ENCODE results near the gene PAX7. TPM values are rescaled to one million over a fixed set of nuclear protein-coding genes. Genes with fewer than 3 reads are reported as not detected.

The PAX7 gene
- total RNA-seq, 1 donor from 2014 or later: not detected

GRCh38 chr1:18697541-18697940, 66.9 kb downstream of the PAX7 start:
- DNase-seq (ENCODE audit: low read depth): no peak

- DNase-seq (ENCODE audit: low read depth): no peak
Measured at GRCh38 chr1:18700530-18700929, 69.9 kb downstream of the PAX7 start.

DNA sequence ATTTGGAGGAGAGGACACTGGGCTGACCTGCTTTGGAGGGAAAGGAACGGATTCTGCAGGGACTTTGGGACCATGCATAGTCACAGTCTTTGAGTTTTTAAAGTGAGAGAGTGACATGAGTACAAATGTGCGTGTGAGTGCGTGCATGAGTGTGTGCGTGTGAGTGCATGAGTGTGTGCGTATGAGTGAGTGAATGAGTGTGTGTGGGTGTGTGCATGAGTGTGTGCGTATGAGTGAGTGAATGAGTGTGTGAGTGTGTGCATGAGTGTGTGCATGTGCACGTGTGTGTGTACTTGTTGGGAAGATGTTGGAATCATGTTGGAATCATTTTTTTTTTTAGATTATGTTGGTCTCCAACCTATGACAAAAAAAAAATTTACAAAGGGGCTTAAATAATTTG, 70.5 kb downstream of the PAX7 start:
- no peak for DNase-seq (ENCODE audit: low read depth)

DNA sequence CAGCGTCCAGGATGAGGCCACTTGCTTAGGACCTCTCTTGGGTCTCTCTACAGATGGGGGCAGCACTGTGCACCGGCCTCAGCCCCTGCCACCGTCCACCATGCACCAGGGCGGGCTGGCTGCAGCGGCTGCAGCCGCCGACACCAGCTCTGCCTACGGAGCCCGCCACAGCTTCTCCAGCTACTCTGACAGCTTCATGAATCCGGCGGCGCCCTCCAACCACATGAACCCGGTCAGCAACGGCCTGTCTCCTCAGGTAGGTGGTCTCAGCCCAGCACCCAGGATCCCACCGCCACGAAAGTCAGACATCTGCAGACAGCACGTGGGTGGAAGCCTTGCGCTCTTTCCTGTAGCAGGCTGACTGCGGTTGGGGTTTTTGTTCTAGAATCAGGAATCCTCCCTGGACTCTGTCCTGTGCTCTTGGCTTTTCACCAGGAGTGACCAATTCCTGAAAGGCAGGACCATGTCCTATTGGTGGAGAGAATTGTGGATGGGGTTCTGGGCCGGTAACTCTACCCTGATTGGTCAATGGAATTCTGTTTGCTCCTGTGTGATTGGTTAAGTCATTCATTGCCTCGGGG, 72.5 kb downstream of the PAX7 start:
- DNase-seq (ENCODE audit: low read depth): no peak

GRCh38 chr1:18705811-18706210, 75.2 kb downstream of the PAX7 start:
- DNase-seq (ENCODE audit: low read depth): no peak

- DNase-seq (ENCODE audit: low read depth): no peak
Measured at GRCh38 chr1:18707696-18708257, 77.1 kb downstream of the PAX7 start.

GRCh38 chr1:18710002-18710401, 79.4 kb downstream of the PAX7 start:
- no peak for DNase-seq (ENCODE audit: low read depth)

DNA sequence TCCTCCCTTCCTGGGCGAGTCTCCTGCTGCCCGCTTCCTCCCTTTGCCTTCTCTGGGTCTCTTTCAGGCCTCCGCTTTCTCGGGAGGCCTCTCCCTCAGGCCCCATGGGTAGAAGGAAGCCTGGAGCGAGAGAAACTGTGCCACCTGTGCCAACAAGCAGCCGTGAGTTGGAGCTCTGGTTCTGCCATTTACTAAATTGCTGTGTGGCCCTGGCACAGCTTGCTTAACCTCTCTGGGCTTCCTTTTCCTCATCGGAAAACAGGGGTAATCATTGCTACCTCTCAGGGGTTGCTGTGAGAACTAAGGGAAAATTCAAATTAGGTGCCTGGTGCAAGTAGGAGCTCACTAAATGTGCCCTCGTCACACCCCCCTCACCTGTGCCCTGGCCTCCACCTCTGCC, 80.4 kb downstream of the PAX7 start:
- DNase-seq (ENCODE audit: low read depth): no peak

- peak; percentile 64 for DNase-seq (ENCODE audit: low read depth)
Measured at GRCh38 chr1:18711536-18712251, 81.0 kb downstream of the PAX7 start.

DNA sequence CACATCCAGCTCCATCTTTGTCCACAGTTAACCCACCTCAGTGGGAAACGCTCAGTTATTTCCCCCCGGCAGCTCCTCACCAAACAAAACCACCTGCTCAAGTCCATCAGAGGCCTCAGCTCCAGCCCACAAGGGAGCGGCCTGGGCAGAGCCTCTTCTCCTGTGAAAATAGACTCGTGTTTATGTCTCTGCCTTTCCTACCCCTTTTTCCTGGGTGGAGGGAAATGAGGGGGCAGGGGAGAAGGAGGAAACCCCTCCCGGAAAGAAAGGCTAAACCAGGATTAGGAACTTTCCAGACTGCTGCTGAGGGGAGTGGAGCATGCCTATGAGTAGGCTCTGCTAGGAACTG, 81.6 kb downstream of the PAX7 start:
- peak; percentile 84 for DNase-seq (ENCODE audit: low read depth)

- DNase-seq (ENCODE audit: low read depth): no peak
Measured at GRCh38 chr1:18714404-18715175, 83.9 kb downstream of the PAX7 start.

- DNase-seq (ENCODE audit: low read depth): no peak
Measured at GRCh38 chr1:18716112-18716784, 85.6 kb downstream of the PAX7 start.

DNA sequence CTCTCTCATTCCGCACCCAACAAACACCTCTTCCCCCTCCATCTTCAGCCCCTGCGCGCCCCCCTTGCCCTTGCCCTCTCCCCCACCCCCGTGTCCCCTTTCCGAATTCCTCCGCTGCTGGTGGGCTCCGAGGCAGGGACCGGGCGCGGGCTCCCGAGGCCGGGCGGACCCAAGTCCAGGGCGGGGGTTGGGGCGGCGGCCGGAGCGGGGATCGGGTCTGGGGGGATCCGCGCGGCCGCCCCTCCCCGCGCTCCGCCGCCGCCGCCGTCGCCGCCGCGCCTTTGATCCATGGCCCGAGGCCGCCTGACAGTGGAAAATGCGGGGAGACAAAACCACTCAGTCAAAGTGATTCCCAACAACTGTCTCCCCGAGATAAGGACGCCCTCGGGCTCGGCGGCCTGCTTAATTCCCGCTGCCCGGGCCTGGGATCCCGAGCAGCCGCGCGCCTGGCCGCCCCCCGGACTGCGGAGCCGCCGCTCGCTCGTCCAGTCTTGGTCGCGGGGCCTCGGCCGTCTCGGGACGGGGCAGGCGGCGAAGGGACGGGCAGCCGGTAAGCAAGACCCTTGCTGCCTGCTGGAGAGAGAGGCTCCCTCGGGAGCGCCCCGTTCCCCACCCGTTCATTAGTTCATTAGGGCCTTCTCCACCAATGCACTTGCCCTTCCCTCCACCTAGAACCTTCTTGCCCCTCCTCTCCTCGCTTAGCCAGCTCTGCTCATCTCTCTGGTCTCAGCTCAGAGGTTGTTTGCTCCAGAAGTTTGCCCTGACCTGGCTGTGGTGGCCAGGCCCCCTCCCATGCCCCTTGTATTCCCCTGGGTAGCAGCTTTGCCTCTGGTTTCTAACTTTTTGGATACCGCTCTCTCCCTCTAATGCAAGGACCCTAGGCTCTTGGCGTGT, 86.4 kb downstream of the PAX7 start:
- no peak for DNase-seq (ENCODE audit: low read depth)

- no peak for DNase-seq (ENCODE audit: low read depth)
Measured at GRCh38 chr1:18719786-18720451, 89.3 kb downstream of the PAX7 start.

DNA sequence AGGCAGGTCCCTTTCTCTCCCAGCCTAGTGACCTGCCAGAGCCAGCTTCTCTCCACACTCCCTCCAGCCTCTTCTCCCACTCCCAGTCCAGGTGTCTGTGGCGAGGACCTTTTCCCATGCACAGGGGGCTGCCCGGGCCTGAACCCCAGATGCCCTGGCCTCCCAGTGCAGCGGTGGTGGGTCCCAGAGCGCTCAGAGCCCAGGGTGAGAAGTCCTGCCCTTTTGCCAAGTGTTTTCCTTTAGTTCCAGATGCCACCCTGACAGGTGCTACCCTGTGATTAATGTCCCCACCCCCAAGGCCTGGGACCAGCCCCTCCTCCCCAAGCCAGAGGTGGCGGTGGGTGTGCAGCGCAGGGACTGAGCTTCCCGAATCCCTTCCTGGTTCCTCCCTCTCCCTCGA, 90.4 kb downstream of the PAX7 start:
- DNase-seq (ENCODE audit: low read depth): no peak

DNA sequence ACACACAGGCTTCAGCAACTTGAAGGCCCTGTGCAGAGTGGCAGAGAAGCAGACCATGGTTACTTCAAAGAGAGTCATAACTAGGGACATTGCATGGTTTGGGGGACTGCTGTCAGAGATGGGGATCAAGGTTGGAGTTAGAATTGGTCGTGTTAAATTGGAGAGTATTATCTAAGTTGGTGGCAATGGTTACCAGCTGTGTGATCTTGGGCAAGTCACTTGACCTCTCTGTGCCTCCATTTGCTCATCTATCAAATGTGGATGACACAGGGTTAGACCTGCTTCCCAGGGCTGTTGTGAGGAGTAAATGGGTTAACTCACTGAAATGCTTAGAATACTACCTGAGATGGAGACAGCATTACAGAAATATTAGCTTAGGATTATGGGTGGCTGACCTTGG, 91.1 kb downstream of the PAX7 start:
- DNase-seq (ENCODE audit: low read depth): no peak

- no peak for DNase-seq (ENCODE audit: low read depth)
Measured at GRCh38 chr1:18722270-18722669, 91.6 kb downstream of the PAX7 start.

DNA sequence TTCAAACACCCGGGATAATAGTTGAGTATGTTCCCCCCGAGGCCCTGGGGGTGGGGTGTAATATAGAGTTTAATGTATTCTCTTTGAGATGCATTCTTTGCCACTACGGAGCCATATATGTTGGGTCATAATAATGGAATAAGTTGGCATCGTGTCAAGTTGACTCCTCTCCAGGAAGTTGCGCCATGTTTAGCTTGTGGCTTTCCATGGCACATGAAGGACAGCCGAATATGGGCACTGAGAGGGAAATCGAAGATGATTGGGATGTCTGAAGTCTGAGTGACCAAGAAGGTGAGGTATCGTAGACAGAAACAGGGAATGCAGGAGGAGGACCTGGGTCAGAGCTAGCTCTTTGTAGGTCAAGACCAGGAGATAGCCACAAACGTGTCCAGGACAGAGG, 92.6 kb downstream of the PAX7 start:
- no peak for DNase-seq (ENCODE audit: low read depth)

- DNase-seq (ENCODE audit: low read depth): no peak
Measured at GRCh38 chr1:18723701-18724411, 93.2 kb downstream of the PAX7 start.

All from myocyte (in vitro differentiated cells).